Neural cell (in vitro differentiated cells): ENCODE results near the gene ABI3BP. TPM values are rescaled to one million over a fixed set of nuclear protein-coding genes. Genes with fewer than 3 reads are reported as not detected.

Experiments
- H2AFZ ChIP-seq: fragments of 200-600, 300-800 bp; sonication (generic), shearing (Covaris generic); 2 replicates; pipeline ENCODE4 v1.6.0; 2014; ENCODE audit warnings: low read depth, mild to moderate bottlenecking, antibody characterized with exemption, low read length, moderate library complexity
- H3F3A ChIP-seq: fragments of 200-600 bp; shearing (Covaris generic); 2 replicates; pipeline ENCODE4 v1.6.1; 2016; ENCODE audit warnings: mild to moderate bottlenecking, moderate library complexity, mixed read lengths, antibody characterized with exemption, low read length; ENCODE audit not compliant: insufficient read depth, poor library complexity, severe bottlenecking
- H3K27ac ChIP-seq: fragments of 200-600, 300-800 bp; sonication (generic), shearing (Covaris generic); 2 replicates; pipeline ENCODE4 v1.5.1; 2014; ENCODE audit warnings: mild to moderate bottlenecking, low read length, moderate library complexity
- H3K27me3 ChIP-seq: fragments of 300-800, 200-600 bp; sonication (generic), shearing (Covaris generic); 2 replicates; pipeline ENCODE4 v1.6.0; 2014; ENCODE audit warnings: mild to moderate bottlenecking, low read depth, low read length, moderate library complexity; ENCODE audit not compliant: insufficient read depth
- H3K36me3 ChIP-seq: fragments of 300-800, 200-600 bp; sonication (generic), shearing (Covaris generic); 2 replicates; pipeline ENCODE4 v1.5.1; 2014; ENCODE audit warnings: mild to moderate bottlenecking, antibody characterized with exemption, low read length, moderate library complexity; ENCODE audit not compliant: insufficient read depth
- H3K4me2 ChIP-seq: fragments of 300-800, 200-600 bp; sonication (generic), shearing (Covaris generic); 2 replicates; pipeline ENCODE4 v1.6.0; 2014; ENCODE audit warnings: mild to moderate bottlenecking, low read length
- H3K4me3 ChIP-seq: fragments of 300-800, 200-600 bp; sonication (generic), shearing (Covaris generic); 2 replicates; pipeline ENCODE4 v1.5.1; 2014; ENCODE audit warnings: mild to moderate bottlenecking, low read length, moderate library complexity
- H3K79me2 ChIP-seq: fragments of 200-600 bp; shearing (Covaris generic); replicated peaks from 2 replicates; pipeline ENCODE4 v1.6.0; 2014; ENCODE audit warnings: mild to moderate bottlenecking, low read length, moderate library complexity; ENCODE audit not compliant: insufficient read depth
- H3K9ac ChIP-seq: fragments of 300-800, 200-600 bp; sonication (generic), shearing (Covaris generic); 2 replicates; pipeline ENCODE4 v1.6.1; 2016; ENCODE audit warnings: mild to moderate bottlenecking, low read length, mixed read lengths
- H3K9me2 ChIP-seq: fragments of 200-600 bp; shearing (Covaris generic); 2 replicates; pipeline ENCODE4 v1.6.1; 2016; ENCODE audit warnings: mild to moderate bottlenecking, low read length, mixed read lengths; ENCODE audit not compliant: insufficient read depth
- H3K9me3 ChIP-seq: fragments of 200-600, 300-800 bp; sonication (generic), shearing (Covaris generic); 2 replicates; pipeline ENCODE4 v1.6.1; 2016; ENCODE audit warnings: mild to moderate bottlenecking, mixed run types, low read length, moderate library complexity, mixed read lengths
- H4K20me1 ChIP-seq: fragments of 200-600 bp; shearing (Covaris generic); 2 replicates; pipeline ENCODE4 v1.6.1; 2016; ENCODE audit warnings: mild to moderate bottlenecking, mixed run types; ENCODE audit not compliant: insufficient read depth
- EP300 ChIP-seq: fragments of 450-650 bp; conservative IDR thresholded peaks from 2 replicates; pipeline ENCODE4 v1.6.1; 2014; ENCODE audit warnings: antibody characterized with exemption, mild to moderate bottlenecking, moderate library complexity; ENCODE audit not compliant: poor library complexity, severe bottlenecking
- EZH2 ChIP-seq: fragments of 200-600, 300-800 bp; shearing (Covaris generic), sonication (generic); IDR thresholded peaks from 2 replicates; pipeline ENCODE4 v1.6.1; 2014; ENCODE audit warnings: antibody characterized with exemption, low read length, borderline replicate concordance, mild to moderate bottlenecking; ENCODE audit not compliant: insufficient read depth, poor library complexity, severe bottlenecking
- MXI1 ChIP-seq: fragments of 450-650 bp; conservative IDR thresholded peaks from 2 replicates; pipeline ENCODE4 v1.6.1; 2014; ENCODE audit warnings: antibody characterized with exemption, mild to moderate bottlenecking; ENCODE audit not compliant: poor library complexity, severe bottlenecking
- POLR2AphosphoS5 ChIP-seq: IDR thresholded peaks from 2 replicates; pipeline ENCODE4 v1.6.1; 2012
- RAD21 ChIP-seq: fragments of 450-650 bp; conservative IDR thresholded peaks from 2 replicates; pipeline ENCODE4 v1.6.1; 2014; ENCODE audit warnings: antibody characterized with exemption, mild to moderate bottlenecking, moderate library complexity
- REST ChIP-seq: IDR thresholded peaks from 2 replicates; pipeline ENCODE4 v1.6.1; 2012; ENCODE audit warnings: borderline replicate concordance
- SMC3 ChIP-seq: fragments of 450-650 bp; conservative IDR thresholded peaks from 2 replicates; pipeline ENCODE4 v1.6.1; 2014; ENCODE audit warnings: antibody characterized with exemption, mild to moderate bottlenecking, moderate library complexity; ENCODE audit not compliant: poor library complexity
- TAF1 ChIP-seq: IDR thresholded peaks from 2 replicates; pipeline ENCODE4 v1.6.1; 2012; ENCODE audit warnings: low read depth
- polyA plus RNA-seq: library from polyadenylated mRNA; depleted of rRNA; stranded (reverse); fragments of >200 nt; gene quantifications from 2 replicates; pipeline ENCODE4 v1.2.3, GENCODE V29; 2014
- TF ChIP-seq, protein P1 (sequence below): fragments of 450-650 bp; IDR thresholded peaks from 2 replicates; pipeline ENCODE4 v1.5.1; 2014; ENCODE audit warnings: antibody characterized with exemption, mild to moderate bottlenecking, moderate library complexity; ENCODE audit not compliant: poor library complexity, severe bottlenecking

ABI3BP gene
- polyA plus RNA-seq, 1 donor from 2014 or later = not detected

- H3K27me3 ChIP-seq = no peaks in the 10 kb centered on the region
- no peak overlapping the region for H3K4me2 ChIP-seq
- H3F3A ChIP-seq = no peaks in the 10 kb centered on the region
- no peaks in the 10 kb centered on the region for H4K20me1 ChIP-seq
- H3K79me2 ChIP-seq = no peaks in the 10 kb centered on the region
- H3K36me3 ChIP-seq = no peaks in the 10 kb centered on the region
- no peak overlapping the region for H3K4me3 ChIP-seq
- H3K9me3 ChIP-seq = no peaks in the 10 kb centered on the region
- no peak overlapping the region for H3K27ac ChIP-seq
- TF ChIP-seq TAF1 (no peak), RAD21 (no peak), SMC3 (no peak), POLR2AphosphoS5 (no peak), EP300 (no peak), MXI1 (no peak), EZH2 (no peak), REST (no peak)
- TF ChIP-seq, protein P1, sequence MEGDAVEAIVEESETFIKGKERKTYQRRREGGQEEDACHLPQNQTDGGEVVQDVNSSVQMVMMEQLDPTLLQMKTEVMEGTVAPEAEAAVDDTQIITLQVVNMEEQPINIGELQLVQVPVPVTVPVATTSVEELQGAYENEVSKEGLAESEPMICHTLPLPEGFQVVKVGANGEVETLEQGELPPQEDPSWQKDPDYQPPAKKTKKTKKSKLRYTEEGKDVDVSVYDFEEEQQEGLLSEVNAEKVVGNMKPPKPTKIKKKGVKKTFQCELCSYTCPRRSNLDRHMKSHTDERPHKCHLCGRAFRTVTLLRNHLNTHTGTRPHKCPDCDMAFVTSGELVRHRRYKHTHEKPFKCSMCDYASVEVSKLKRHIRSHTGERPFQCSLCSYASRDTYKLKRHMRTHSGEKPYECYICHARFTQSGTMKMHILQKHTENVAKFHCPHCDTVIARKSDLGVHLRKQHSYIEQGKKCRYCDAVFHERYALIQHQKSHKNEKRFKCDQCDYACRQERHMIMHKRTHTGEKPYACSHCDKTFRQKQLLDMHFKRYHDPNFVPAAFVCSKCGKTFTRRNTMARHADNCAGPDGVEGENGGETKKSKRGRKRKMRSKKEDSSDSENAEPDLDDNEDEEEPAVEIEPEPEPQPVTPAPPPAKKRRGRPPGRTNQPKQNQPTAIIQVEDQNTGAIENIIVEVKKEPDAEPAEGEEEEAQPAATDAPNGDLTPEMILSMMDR = no peak
- no peaks in the 10 kb centered on the region for H3K9me2 ChIP-seq
- H3K9ac ChIP-seq = no peak overlapping the region
- H2AFZ ChIP-seq = no peak overlapping the region
Measured at GRCh38 chr3:101038880-101039279, 45.7 kb upstream of the ABI3BP start.

DNA sequence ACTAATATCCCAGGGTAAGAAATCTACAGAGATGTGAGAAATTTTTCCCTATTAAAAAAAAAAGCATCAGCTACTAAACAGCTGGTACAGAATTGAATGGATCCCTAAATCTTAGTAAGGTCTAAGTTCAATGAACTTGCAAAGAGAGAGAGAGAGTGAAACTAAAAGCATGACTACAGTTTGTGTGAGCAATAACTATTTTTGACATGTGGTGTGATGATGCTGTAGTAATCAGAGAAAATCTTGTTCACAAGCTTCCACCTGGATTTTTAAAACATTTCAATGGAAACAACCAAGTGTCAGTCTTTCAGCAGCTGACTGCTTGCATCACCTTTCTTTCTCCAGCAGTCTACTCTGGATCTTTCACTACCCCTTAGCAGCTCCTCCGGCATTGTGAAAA, 45.2 kb upstream of the ABI3BP start:
- H3K27ac ChIP-seq = no peak overlapping the region
- H3K79me2 ChIP-seq = no peaks in the 10 kb centered on the region
- H4K20me1 ChIP-seq = no peaks in the 10 kb centered on the region
- no peak overlapping the region for H2AFZ ChIP-seq
- TF ChIP-seq TAF1 (no peak), POLR2AphosphoS5 (no peak), RAD21 (no peak), MXI1 (no peak), REST (no peak), SMC3 (no peak), EP300 (no peak), EZH2 (no peak)
- TF ChIP-seq, protein P1 = no peak
- no peaks in the 10 kb centered on the region for H3K36me3 ChIP-seq
- no peaks in the 10 kb centered on the region for H3F3A ChIP-seq
- no peaks in the 10 kb centered on the region for H3K9me2 ChIP-seq
- no peak overlapping the region for H3K4me2 ChIP-seq
- H3K9ac ChIP-seq = no peak overlapping the region
- H3K27me3 ChIP-seq = no peaks in the 10 kb centered on the region
- H3K4me3 ChIP-seq = no peak overlapping the region
- no peaks in the 10 kb centered on the region for H3K9me3 ChIP-seq
